ENCODE data around the gene GGCX. TPM values are rescaled to one million over a fixed set of nuclear protein-coding genes. Genes with fewer than 3 reads are reported as not detected.

GGCX gene
- total and polyA plus RNA-seq, 2 donors (not counting 3 experiments of a cell fraction or from before 2014, with no cell fraction given), result 48.0 to 62.7 TPM

- TF ChIP-seq JUN (IDR thresholded peaks at IDR 0.05; ENCODE audit: borderline replicate concordance, insufficient read depth, insufficient read length, low read depth), result no peak
- no peak for TF ChIP-seq EZH2 (IDR thresholded peaks at IDR 0.05; ENCODE audit: borderline replicate concordance, low read depth, low read length, severe bottlenecking)
- TF ChIP-seq FOS (IDR thresholded peaks at IDR 0.05; ENCODE audit: borderline replicate concordance, insufficient read depth, low read length), result no peak
- no peak for TF ChIP-seq POLR2AphosphoS5 (IDR thresholded peaks at IDR 0.05; ENCODE audit: insufficient read depth, low read depth, low read length)
- TF ChIP-seq MYC (IDR thresholded peaks at IDR 0.05; ENCODE audit: low read depth, low read length), result no peak
- no peak for TF ChIP-seq GATA2 (IDR thresholded peaks at IDR 0.05; ENCODE audit: insufficient read depth, insufficient read length, low read depth, low read length)
- no TSS peak for BruUV-seq (replicated peaks)
- no peak for FAIRE-seq
- CTCF ChIA-PET, result interaction anchor here (1.2 to 2.4 kb wide), 5 partner anchors 10 to 66 kb away, joined by 3 to 16 read pairs (median 3); partner anchors contain the start of gene MAT2A
- Histone ChIP-seq H3K79me2 (ENCODE audit: control insufficient read depth, insufficient read depth, low read length) (no peaks in the 10 kb centered on the region), H3K27me3 (ENCODE audit: control insufficient read depth in 2 of 2, insufficient read depth in 2 of 2, low read length in 2 of 2) (no peaks in the 10 kb centered on the region), H3K9ac (replicated peaks; ENCODE audit: extremely low read depth, insufficient read depth, low read length) (no peak overlapping the region), H4K20me1 (replicated peaks; ENCODE audit: control insufficient read depth, extremely low read depth, insufficient read depth, low read length) (no peaks in the 10 kb centered on the region), H3K9me3 (replicated peaks; ENCODE audit: control insufficient read depth, insufficient read depth, low read length) (no peaks in the 10 kb centered on the region), H3K27ac (ENCODE audit: insufficient read depth, low read depth, low read length) (peak overlapping the region; percentile 39), H3K4me1 (ENCODE audit: control insufficient read depth, extremely low read depth, insufficient read depth, low read length) (peaks cover 44% of the 10 kb centered on the region), H3K4me2 (ENCODE audit: insufficient read depth, low read length) (no peak overlapping the region), H3K36me3 (ENCODE audit: control insufficient read depth in 2 of 2, extremely low read depth in 1 of 2, insufficient read depth in 2 of 2, low read length in 2 of 2) (no peaks in the 10 kb centered on the region), H3K4me3 (replicated peaks in 1 of 3; ENCODE audit: insufficient read depth in 1 of 3, low read depth in 1 of 3, low read length in 3 of 3) (no peak overlapping the region), H2AFZ (ENCODE audit: low read depth, low read length) (no peak overlapping the region), H3K9me1 (replicated peaks; ENCODE audit: control insufficient read depth, extremely low read depth, insufficient read depth, low read length) (no peaks in the 10 kb centered on the region)
- POLR2A ChIA-PET, result interaction anchor here (1.3 kb wide), 1 partner anchor 35 kb away, joined by 3 read pairs; the partner anchor contains the start of gene MAT2A
- dilution Hi-C loops (cut with MboI; ENCODE audit: extremely low pct_ligation_motif_present, low sequenced_read_pairs) (no loop called here), intact Hi-C loops (cut with micrococcal nuclease) (no loop called here)
- DNase-seq (ENCODE audit: low read depth, low spot score), result no peak
These were observed 58.0 kb downstream of the GGCX start for GRCh38 chr2:85503168-85503850.

GRCh38 chr2:85502720-85503119, 58.6 kb downstream of the GGCX start:
- no peaks in the 10 kb centered on the region for H3K79me2 ChIP-seq (ENCODE audit: control insufficient read depth, insufficient read depth, low read length)
- no peak overlapping the region for H3K4me2 ChIP-seq (ENCODE audit: insufficient read depth, low read length)
- no peaks in the 10 kb centered on the region for H3K27me3 ChIP-seq (ENCODE audit: control insufficient read depth in 2 of 2, insufficient read depth in 2 of 2, low read length in 2 of 2)
- FAIRE-seq, result no peak
- no peaks in the 10 kb centered on the region for H3K9me3 ChIP-seq (replicated peaks; ENCODE audit: control insufficient read depth, insufficient read depth, low read length)
- intact Hi-C loops (cut with micrococcal nuclease), result no loop called here
- no peak for DNase-seq (ENCODE audit: low read depth, low spot score)
- H4K20me1 ChIP-seq (replicated peaks; ENCODE audit: control insufficient read depth, extremely low read depth, insufficient read depth, low read length), result no peaks in the 10 kb centered on the region
- dilution Hi-C loops (cut with MboI; ENCODE audit: extremely low pct_ligation_motif_present, low sequenced_read_pairs), result no loop called here
- CTCF ChIA-PET, result interaction anchor here (1.2 to 1.7 kb wide), 2 partner anchors 49 to 65 kb away, joined by 3 to 4 read pairs; no protein-coding TSS in a partner anchor
- no peaks in the 10 kb centered on the region for H3K9me1 ChIP-seq (replicated peaks; ENCODE audit: control insufficient read depth, extremely low read depth, insufficient read depth, low read length)
- H3K4me3 ChIP-seq (replicated peaks in 1 of 3; ENCODE audit: insufficient read depth in 1 of 3, low read depth in 1 of 3, low read length in 3 of 3), result no peak overlapping the region
- POLR2A ChIA-PET, result interaction anchor here (1.3 kb wide), 1 partner anchor 36 kb away, joined by 3 read pairs; the partner anchor contains the start of gene MAT2A
- no peak overlapping the region for H3K27ac ChIP-seq (ENCODE audit: insufficient read depth, low read depth, low read length)
- no peaks in the 10 kb centered on the region for H3K36me3 ChIP-seq (ENCODE audit: control insufficient read depth in 2 of 2, extremely low read depth in 1 of 2, insufficient read depth in 2 of 2, low read length in 2 of 2)
- no peak overlapping the region for H3K9ac ChIP-seq (replicated peaks; ENCODE audit: extremely low read depth, insufficient read depth, low read length)
- no peak for TF ChIP-seq GATA2 (IDR thresholded peaks at IDR 0.05; ENCODE audit: insufficient read depth, insufficient read length, low read depth, low read length)
- no peak for TF ChIP-seq EZH2 (IDR thresholded peaks at IDR 0.05; ENCODE audit: borderline replicate concordance, low read depth, low read length, severe bottlenecking)
- TF ChIP-seq JUN (IDR thresholded peaks at IDR 0.05; ENCODE audit: borderline replicate concordance, insufficient read depth, insufficient read length, low read depth), result no peak
- TF ChIP-seq FOS (IDR thresholded peaks at IDR 0.05; ENCODE audit: borderline replicate concordance, insufficient read depth, low read length), result no peak
- no peak for TF ChIP-seq POLR2A (IDR thresholded peaks at IDR 0.05; ENCODE audit: low read depth, low read length)
- TF ChIP-seq MYC (IDR thresholded peaks at IDR 0.05; ENCODE audit: low read depth, low read length), result no peak
- no peak for TF ChIP-seq POLR2AphosphoS5 (IDR thresholded peaks at IDR 0.05; ENCODE audit: insufficient read depth, low read depth, low read length)
- TF ChIP-seq CTCF (IDR thresholded peaks at IDR 0.05; ENCODE audit: extremely low read depth in 1 of 2, insufficient read depth in 1 of 2, low read depth in 1 of 2, low read length in 2 of 2), result no peak
- TF ChIP-seq MAX (IDR thresholded peaks at IDR 0.05; ENCODE audit: insufficient read depth, insufficient read length), result no peak
- no TSS peak for BruUV-seq (replicated peaks)
- H3K4me1 ChIP-seq (ENCODE audit: control insufficient read depth, extremely low read depth, insufficient read depth, low read length), result peaks cover 44% of the 10 kb centered on the region
- H2AFZ ChIP-seq (ENCODE audit: low read depth, low read length), result no peak overlapping the region
